ENCODE data around the gene ARL4A.

- TF ChIP-seq, protein P1, sequence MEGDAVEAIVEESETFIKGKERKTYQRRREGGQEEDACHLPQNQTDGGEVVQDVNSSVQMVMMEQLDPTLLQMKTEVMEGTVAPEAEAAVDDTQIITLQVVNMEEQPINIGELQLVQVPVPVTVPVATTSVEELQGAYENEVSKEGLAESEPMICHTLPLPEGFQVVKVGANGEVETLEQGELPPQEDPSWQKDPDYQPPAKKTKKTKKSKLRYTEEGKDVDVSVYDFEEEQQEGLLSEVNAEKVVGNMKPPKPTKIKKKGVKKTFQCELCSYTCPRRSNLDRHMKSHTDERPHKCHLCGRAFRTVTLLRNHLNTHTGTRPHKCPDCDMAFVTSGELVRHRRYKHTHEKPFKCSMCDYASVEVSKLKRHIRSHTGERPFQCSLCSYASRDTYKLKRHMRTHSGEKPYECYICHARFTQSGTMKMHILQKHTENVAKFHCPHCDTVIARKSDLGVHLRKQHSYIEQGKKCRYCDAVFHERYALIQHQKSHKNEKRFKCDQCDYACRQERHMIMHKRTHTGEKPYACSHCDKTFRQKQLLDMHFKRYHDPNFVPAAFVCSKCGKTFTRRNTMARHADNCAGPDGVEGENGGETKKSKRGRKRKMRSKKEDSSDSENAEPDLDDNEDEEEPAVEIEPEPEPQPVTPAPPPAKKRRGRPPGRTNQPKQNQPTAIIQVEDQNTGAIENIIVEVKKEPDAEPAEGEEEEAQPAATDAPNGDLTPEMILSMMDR (IDR thresholded peaks at IDR 0.05), result no peak
- no peak for TF ChIP-seq POLR2A (IDR thresholded peaks at IDR 0.05)
Observed at GRCh38 chr7:12648704-12649261, 38.6 kb upstream of the ARL4A start.

All from heart left ventricle (tissue), 13 donors.